ENCODE results near the gene TREML2.

Gene TREML2

GRCh38 chr6:41177287-41177686 lies 23.7 kb downstream of the TREML2 start:
- DNase-seq (ENCODE audit: low read depth in 3 of 3): no peak

- no peak for DNase-seq (ENCODE audit: low read depth in 3 of 3)
These were observed 24.8 kb downstream of the TREML2 start for GRCh38 chr6:41176189-41176588.

- DNase-seq (ENCODE audit: low read depth in 3 of 3): no peak
These were observed 25.9 kb downstream of the TREML2 start for GRCh38 chr6:41175084-41175483.

GRCh38 chr6:41174610-41175009 lies 26.3 kb downstream of the TREML2 start:
- no peak for DNase-seq (ENCODE audit: low read depth in 3 of 3)

GRCh38 chr6:41171908-41172307 lies 29.0 kb downstream of the TREML2 start:
- no peak for DNase-seq (ENCODE audit: low read depth in 3 of 3)

GRCh38 chr6:41170547-41171160 lies 30.3 kb downstream of the TREML2 start:
- no peak for DNase-seq (ENCODE audit: low read depth in 3 of 3)

- DNase-seq (ENCODE audit: low read depth in 3 of 3): no peak
These were observed 33.6 kb downstream of the TREML2 start for GRCh38 chr6:41167173-41167963.

GRCh38 chr6:41164551-41165120 lies 36.3 kb downstream of the TREML2 start:
- DNase-seq (ENCODE audit: low read depth in 3 of 3): no peak

GRCh38 chr6:41163419-41163717 lies 37.6 kb downstream of the TREML2 start:
- DNase-seq (ENCODE audit: low read depth in 3 of 3): no peak

- DNase-seq (ENCODE audit: low read depth in 3 of 3): no peak
These were observed 38.1 kb downstream of the TREML2 start, which contains the start of gene TREM2 for GRCh38 chr6:41162687-41163418. TREM2 (minus strand) TSS chr6:41163116; CDS start chr6:41163082, 34 bp downstream.

GRCh38 chr6:41161851-41162552 lies 38.9 kb downstream of the TREML2 start:
- DNase-seq (ENCODE audit: low read depth in 3 of 3): no peak

GRCh38 chr6:41161380-41161779 lies 39.6 kb downstream of the TREML2 start:
- DNase-seq (ENCODE audit: low read depth in 3 of 3): no peak

GRCh38 chr6:41160933-41161332 lies 40.0 kb downstream of the TREML2 start:
- no peak for DNase-seq (ENCODE audit: low read depth in 3 of 3)

GRCh38 chr6:41159415-41160082 lies 41.4 kb downstream of the TREML2 start:
- DNase-seq (ENCODE audit: low read depth in 3 of 3): no peak

- no peak for DNase-seq (ENCODE audit: low read depth in 3 of 3)
These were observed 43.6 kb downstream of the TREML2 start for GRCh38 chr6:41157323-41157722.

- DNase-seq (ENCODE audit: low read depth in 3 of 3): no peak
These were observed 44.2 kb downstream of the TREML2 start for GRCh38 chr6:41156771-41157170.

GRCh38 chr6:41156001-41156400 lies 44.9 kb downstream of the TREML2 start:
- DNase-seq (ENCODE audit: low read depth in 3 of 3): no peak

- no peak for DNase-seq (ENCODE audit: low read depth in 3 of 3)
These were observed 45.7 kb downstream of the TREML2 start for GRCh38 chr6:41155132-41155805.

- DNase-seq (ENCODE audit: low read depth in 3 of 3): no peak
These were observed 46.8 kb downstream of the TREML2 start, which contains the start of gene TREML1 for GRCh38 chr6:41153992-41154625. TREML1 (minus strand) TSS chr6:41154347; CDS start chr6:41154288, 59 bp downstream.

GRCh38 chr6:41153451-41153850 lies 47.5 kb downstream of the TREML2 start:
- DNase-seq (ENCODE audit: low read depth in 3 of 3): no peak
